Ovary (tissue), 3 donors: ENCODE data around the gene ST6GALNAC2.

ENCODE experiments used
- CTCF ChIP-seq, 3 donors: fragments of 450-650 bp in 2 of 3; fragments of 200-600 bp in 1 of 3; IDR thresholded peaks; one replicate each; pipeline versions ENCODE4 v1.5.1 to v1.8.0; 2016 to 2022; ENCODE audit warnings: antibody characterized with exemption in 3 of 3, mild to moderate bottlenecking in 1 of 3
- EP300 ChIP-seq: sonication (generic); formaldehyde crosslinking; IDR thresholded peaks from one replicate; pipeline ENCODE4 v1.6.1; 2017; ENCODE audit warnings: antibody characterized with exemption
- POLR2A ChIP-seq: fragments of 450-650 bp; IDR thresholded peaks from one replicate; pipeline ENCODE4 v1.6.1; 2017; ENCODE audit warnings: antibody characterized with exemption, mild to moderate bottlenecking, moderate library complexity
- donor health status: DM: no; HTN: no; CAD: no.

- no peak for TF ChIP-seq EP300
- TF ChIP-seq POLR2A: no peak
- TF ChIP-seq CTCF (IDR thresholded peaks at IDR 0.05): no peak
Observed at GRCh38 chr17:76599694-76600460, 14.2 kb upstream of the ST6GALNAC2 start.
